UCSD-AML1 (cell line): ENCODE data around the gene FAM3D.

Experiments
- DNase-seq: peaks from one replicate; lab custom pipeline; 2025; ENCODE audit not compliant: unreplicated experiment; lab: John Stamatoyannopoulos, UW

Gene FAM3D

DNA sequence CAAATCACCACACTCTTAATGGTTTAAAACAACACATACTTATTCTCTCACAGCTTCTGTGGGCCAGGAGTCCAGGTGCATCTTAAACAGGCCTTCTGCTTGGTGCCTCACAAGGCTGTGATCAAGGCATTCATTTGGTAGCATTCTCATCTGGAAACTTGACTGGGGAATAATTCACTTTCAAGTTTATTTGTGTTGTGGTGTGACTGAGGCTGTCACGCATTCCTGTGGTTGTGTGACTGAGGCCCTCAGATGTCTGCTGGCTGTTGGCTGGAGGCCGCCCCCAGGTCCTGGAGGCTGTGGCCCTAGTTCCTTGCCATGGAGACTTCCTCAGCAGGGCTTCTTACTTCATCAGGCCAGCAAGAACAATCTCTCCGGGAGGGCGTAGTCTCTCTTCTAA, 16.9 kb upstream of the FAM3D start:
- DNase-seq, result peak; percentile 38

DNA sequence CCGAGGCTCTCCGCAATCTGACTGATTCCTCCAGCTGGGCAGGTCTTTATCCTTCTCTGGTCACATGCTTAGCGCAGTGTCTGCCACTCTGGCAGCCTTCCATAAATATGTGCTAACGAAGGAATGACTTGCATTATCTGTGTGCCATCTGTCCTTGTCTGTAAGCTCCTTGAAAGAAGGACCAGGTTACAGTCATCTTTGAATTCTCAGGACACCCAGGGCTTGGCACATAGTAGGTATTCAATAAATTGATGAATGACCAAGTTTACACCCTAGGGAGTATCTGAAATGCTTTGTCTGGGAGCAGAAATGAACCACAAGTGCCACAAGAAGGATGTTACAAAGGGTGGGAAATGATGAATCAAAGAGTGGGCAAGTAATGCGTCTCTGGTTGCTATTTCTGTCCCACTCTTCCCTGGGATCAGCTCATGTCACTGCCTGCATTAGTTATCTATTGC, 16.5 kb upstream of the FAM3D start:
- no peak for DNase-seq

DNA sequence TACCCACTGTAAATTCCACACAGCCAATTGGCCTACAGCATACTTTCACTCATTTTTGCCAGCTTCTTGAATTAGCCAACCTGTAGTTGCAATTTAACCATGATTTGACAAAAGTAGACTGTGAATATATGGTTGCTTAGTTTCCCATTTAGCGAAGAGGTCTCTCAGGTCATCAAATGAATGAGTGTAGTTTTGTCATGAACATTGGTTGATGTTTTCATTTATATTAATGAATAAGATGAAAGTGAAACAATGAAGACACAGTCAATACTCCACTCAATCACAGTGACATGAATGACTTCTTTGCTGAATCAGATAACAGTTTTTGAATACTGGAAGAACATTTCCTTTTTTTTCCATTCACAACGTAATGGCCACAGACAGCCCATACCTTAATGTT, 15.3 kb upstream of the FAM3D start:
- DNase-seq, result no peak

DNA sequence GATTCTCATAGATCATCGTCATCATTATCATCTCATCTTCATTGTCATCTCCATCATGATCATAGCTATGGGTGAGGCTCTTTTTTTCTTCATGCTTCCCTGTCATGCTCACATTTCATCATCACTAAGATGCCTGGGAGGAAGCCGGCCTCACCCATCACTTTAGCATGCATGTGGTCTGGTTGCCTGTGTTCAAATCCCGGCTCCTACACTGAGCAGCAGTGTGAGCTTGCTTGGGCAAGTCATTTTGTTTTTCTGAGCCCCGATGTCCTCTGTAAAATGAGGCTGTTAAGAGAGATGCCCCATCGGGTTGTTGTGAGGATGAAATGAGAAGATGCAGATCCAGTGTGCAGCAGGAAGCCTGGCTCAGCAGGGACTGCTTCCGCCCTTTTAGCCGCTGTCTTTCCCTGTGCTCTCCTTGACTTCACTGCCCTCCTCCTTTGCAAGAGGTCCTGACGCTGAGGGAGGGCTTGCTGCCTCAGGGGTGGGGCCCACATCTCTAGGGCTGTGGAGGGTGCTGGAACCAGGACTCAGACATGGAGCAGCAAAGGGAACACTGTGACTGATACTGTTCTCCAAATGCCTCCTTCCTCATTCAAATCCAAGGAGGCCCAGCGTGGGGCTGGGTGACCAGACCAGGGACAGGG, 14.4 kb upstream of the FAM3D start:
- no peak for DNase-seq

DNA sequence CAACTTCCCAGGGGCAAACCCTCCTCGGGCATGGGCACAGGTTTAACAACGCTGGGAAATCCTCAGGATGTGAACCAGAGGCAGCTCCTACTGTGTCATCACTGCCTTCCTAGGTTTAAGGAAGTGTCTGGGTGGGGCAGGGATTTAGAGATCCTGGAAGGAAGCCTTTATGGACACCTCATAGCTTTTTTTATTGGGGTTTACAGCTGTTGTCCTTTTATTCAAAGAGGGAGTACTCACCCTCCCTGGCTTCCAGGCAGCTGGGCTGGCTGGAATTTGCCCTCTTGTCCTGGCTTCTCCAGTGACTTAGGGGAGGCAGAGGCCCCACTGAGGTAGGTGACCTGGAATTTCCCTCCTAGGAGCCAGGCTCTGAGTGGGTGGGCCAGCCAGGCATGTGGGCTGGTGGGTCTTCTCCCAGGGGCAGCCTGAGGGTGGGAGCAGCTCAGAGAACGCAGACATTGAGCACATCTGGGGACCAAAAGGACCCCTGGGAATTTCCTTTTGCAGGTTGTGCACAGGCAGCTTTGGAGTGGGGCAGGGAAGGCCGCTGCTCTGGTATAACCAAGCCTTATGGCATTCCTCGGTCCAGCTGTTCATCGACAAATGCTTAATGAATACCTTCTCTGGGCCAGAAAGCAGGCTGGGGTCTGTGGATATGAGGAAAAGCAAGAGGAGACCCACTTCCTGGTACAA, 13.5 kb upstream of the FAM3D start:
- no peak for DNase-seq

DNA sequence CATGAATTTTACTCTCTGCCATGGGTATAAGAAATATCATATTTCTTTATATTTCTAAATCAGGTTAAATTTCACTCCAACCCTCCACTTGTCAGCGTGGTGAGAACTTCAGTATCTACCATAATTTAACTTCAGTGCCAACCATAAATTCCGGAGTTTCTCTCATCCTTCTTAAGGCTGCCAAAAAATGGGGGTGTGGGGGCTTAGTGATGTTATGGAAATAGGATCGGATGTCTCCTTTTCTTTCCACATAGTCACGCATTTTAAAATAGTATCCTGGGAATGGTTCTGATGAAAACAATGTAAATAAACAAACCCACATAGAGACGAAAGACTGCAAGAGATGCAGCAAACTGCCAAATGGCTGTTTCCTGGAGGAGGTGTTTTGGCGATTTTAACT, 12.9 kb upstream of the FAM3D start:
- DNase-seq, result no peak

DNA sequence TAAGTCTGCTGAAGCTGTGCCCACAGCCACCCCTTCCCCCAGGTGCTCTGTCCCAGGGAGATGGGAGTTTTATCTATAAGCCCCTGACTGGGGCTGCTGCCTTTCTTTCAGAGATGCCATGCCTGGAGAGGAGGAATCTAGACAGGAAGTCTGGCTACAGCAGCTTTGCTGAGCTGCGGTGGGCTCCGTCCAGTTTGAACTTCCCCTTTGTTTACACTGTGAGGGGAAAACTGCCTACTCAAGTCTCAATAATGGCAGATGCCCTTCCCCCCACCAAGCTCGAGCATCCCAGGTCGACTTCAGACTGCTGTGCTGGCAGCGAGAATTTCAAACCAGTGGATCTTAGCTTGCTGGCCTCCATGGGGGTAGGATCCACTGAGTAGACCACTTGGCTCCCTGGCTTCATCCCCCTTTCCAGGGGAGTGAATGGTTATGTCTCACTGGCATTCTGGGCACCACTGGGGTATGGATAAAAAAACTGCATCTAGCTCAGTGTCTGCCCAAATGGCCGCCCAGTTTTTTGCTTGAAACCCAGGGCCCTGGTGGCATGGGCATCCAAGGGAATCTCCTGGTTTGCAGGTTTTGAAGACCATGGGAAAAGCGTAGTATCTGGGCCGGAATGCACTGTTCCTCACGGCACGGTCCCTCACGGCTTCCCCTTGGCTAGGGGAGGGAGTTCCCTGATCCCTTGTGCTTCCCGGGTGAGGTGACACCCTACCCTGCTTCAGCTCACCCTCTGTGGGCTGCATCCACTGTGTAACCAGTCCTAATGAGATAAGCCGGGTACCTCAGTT, 11.8 kb upstream of the FAM3D start:
- peak; percentile 61 for DNase-seq

DNA sequence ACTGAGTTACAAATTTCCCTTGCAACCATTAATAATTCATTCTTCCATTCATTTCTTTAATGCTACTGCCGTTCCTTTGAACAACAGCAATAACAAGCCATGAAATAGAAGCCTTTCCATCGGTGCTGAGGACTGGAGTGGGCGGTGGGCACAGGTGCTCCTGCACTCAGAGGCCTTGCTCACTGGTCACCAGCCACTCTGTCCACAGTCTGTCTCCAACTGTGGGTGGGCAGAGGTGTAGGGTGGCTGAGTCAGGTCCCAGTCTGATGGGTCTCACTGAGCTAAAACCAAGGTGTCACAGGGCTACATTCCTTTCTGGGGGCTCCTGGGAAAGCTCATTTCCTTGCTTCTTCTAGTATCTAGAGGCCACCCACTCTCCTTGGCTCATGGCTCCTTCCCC, 6.3 kb upstream of the FAM3D start:
- DNase-seq, result no peak

DNA sequence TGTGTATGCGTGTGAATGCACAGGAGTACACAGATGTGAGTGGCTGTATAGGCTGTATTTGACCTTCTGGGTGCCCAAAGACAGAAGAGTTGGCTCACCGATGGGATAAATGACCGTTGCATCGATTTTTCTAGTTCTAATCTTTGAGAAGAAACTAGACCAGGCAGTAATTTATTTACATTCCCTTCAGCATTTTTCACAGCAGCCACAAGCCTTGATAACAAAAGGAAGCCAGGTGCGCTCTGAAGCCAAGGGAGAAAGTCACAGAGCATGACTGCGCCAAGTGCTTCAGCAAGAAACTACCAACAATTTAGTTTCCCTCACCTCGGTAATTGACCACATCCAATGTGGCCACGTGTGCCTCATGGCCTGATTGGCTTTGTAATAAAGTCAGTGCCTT, 5.9 kb upstream of the FAM3D start:
- DNase-seq, result no peak

DNA sequence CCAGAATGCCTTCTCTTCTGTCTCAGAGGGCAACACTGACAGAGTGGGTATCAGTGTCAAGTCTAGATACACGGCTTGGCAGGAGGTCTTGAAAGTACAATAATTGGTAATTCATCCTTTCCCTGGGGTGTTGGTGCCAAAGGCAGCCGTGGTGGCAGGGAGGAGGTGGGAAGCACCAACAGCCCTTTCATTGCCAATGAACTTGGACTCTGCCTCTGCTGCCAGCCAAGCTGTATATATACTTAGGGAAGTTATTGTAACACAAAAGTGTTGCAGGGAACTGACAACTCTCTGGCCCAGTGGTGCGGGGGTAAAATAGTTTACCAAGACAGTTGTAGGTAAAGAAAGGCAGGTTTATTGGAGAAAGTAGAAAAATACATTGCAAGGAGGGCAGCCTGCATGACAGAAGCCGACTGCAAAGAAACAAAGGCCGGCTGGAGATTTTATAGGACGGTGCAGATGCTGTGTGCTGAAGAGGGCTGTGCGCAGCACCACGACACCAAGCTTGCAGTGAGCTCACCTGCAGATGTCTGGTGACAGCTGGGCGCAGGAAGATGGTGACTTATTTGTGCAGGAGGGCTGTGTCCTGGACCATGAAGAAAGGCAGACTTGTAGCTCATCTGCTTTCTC, 4.0 kb upstream of the FAM3D start:
- DNase-seq, result no peak

DNA sequence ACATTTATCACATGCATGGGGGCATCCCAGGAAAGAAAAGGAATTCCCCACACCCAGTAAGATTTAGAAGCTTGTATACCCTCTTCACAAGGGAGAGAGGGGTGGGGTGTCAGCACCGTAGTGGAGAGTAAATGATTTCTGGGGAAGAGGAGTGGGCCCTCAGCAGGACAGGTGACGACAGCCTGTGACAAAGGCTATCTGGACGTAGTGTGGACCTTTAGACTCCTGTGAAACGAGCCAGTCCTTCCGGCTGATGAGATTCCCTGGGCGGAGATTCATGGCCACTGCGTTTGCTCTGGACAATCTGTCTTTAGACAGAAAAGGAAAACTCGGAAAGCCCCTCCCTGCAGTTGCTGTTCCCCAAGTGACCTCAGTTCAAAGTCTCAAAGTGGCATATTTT, 1.7 kb upstream of the FAM3D start:
- DNase-seq, result no peak

DNA sequence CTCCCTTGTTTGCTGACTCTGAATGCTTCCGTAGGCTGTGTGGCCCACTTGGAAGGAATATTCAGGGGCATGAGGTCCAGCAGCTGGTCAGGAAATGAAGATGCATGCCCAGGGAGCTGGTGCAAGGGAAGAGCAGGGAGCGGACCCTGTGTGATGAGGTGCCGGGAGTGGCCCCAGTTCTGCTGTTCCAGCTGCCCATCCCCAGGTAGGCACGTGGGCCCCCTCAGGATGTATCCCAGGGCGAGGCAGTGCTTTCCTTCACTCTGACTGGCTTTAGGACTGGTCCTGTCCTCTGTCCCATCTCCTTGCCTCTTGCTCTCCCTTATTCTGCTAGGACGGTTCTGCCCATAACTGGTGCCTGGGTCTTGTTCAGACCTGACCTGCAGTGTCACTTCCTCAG, 1.1 kb upstream of the FAM3D start:
- DNase-seq, result no peak

DNA sequence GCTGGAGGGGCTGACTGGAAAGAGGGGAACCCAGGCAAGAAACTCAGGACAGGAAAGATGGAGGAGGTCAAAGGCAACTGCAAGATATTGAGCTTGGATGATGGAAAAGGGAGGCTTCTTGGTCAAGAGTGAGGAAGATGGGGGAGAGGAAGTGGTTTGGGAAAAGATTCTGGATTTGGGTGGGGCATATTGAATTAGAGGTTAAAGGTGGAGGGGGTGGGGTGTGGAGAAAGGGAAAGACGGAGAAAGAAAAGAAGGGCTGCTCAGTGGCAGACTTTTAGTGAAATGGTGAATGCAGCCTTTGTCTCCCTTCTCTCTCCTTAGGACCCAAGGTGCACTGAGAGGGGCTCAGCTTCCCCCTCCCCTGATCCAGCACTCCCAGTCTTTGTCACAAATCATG, 655 bp upstream of the FAM3D start:
- DNase-seq, result no peak

DNA sequence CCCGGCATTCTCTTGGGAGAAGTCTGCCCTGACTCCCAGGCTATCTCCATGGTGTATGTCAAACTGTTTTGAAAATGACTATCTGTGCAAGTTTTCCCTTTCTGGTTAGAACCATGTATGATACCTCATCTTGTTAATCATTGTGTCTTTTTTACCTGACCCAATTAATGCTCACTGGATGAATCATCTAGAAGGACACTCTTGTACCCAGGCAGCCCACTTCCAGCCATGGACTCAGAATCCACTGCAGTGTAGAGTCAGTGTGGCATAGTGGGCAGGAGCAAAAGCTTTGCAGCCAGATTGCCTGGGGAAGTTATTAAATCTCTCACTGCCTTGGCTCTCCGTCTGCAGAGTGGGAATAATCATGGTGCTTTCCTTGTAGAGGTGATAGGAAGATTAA, 1.2 kb downstream of the FAM3D start:
- DNase-seq, result no peak

DNA sequence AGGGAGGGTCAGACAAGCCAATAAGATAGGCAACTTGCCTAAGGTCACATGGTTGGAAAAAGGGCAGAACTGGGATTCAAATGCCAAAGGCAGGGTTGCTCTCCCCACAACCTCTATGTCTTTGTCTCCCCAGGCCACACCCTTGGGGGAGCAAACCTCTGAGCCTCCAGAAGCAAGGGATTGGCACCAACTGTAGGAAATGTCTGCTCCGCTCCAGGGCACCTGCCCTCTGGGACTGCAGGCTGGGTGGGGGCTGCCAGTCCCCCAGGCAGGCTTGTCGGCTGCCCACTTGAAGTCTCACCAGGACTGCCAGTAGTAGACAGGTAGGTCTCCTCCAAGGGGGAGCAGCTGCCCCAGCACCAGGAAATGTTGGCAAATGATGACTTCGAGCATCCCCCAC, 2.0 kb downstream of the FAM3D start:
- DNase-seq, result no peak

DNA sequence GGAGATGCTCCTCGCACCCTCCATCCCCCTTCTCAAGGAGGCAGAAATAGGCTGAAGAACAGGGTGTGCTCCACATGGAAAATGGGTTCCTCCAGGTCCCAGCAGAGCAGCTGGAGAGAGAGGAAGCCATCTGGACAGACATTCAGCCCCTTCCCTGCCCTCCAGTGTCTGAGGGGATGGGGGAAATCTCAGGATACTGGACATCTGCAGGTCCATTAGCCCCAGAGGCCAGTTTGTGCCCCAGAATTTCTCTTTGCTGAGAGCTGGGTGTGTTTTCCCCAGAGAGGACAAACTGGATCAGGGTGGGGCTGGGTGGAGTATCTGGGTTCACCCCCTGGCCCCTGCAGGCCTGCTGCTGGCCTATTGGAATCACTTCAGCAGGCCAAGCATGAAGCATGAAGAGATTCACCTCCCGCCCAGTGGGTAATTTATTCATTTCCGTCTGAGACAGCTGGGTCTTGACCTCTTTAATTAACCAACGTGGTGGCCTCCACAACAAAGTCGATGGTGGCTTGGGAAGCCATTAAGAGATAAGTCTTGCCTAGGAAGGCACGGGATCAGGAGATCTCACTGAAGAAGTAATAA, 4.6 kb downstream of the FAM3D start:
- DNase-seq, result no peak

DNA sequence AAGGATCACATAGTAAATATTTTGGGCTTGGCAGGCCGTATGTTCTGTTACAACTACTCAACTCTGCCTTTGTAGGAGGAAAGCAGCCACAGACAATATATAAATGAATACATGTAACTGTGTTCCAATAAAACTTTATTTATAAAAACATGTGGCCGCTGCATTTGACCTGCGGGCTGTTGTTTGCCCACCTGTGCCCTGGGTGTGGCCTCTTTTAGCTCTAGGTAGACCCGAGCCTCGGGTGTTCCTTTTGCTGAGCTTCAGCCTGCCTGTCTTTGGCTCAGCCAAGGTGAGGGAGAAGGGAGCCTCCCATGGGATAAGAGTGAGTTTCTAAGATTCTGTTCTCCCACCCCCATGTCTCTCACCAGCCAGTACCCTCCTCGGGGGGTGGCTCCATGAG, 5.6 kb downstream of the FAM3D start:
- DNase-seq, result no peak

DNA sequence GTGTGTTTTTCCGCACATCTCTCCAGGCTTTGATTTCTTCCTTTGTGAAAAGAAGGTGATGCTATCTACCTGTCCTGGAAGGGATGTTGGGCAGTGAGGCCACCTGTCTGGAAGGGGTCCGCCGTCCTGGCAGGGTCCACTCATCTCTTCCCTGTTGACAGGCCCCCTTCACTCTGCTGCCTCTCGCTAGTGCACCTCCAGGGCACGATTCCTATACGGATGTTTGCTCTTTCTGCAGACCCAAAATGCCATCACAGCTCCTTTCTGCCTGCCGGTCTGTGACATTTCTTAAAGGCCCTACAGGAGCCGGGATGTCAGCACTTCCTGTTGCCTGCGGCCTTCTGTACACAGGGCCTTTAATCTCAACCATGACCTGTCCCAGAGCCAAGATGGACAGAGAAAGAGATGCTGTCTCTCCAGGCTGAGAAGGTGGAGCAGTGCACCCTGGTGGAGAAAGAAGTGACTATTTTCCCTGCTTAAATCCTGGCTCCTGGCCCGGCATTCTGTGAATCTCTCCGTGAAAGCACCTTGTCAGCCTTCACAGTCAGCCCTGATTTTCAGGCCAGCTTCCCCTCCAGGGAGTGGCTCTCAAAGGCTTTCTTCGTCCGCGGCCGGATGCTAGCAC, 7.4 kb downstream of the FAM3D start:
- no peak for DNase-seq

DNA sequence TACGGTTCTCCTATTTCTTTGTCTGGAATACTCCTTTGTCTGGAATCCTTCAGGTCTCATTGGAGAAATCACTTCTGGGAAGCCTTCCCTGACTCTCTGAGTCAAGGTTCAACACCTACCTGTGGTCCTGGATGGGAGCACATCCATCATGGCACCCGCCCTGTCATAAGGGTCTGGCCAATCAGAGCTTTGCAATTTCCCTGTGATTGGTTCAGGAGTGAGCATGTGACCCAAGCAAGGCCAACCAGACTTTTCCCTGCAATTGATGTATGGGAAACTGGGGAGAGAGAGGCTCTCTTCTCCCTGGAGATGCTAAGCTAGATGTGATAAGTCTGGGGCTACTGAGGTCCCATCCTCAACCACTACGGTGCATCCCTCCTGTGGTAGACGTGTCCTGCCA, 8.1 kb downstream of the FAM3D start:
- no peak for DNase-seq

DNA sequence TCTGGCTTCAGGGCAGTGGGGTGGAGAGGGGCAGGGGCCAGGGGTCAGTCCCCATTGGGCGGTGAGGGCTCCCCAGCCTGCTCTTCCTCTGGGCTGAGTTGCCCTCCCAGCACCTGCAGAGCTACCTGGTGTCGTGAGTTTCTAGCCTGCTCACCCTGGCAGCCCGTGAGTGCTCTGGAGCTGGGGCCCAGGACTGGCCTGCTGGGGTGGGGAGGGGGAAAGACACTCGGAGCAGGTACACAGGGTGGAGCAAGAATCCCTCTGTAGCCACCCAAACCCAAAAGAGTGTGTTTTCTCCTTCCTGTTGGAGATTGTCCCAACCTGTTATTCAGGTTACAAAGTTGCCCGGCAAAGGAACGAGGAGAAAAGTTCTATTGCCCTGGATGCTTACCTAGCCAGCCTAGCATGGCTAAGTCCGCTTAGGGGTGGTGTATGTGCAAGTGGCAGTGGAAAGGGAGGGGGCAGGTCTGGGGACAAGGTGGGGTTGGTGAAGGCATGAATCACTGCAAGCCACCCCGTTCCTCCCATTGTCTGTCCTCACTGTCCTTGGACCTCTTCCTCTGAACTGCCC, 8.9 kb downstream of the FAM3D start:
- DNase-seq, result no peak
